Liver (tissue), 3 donors: ENCODE data around the gene CALY.

Experiments used
- ATF3 ChIP-seq: IDR thresholded peaks from 2 replicates; pipeline ENCODE4 v1.6.1; 2016; ENCODE audit warnings: antibody characterized with exemption
- CTCF ChIP-seq: fragments of 150-350 bp; IDR thresholded peaks from 2 replicates; pipeline ENCODE4 v1.5.1; 2017; ENCODE audit warnings: improper control_type of control experiment, low read depth, low read length; ENCODE audit not compliant: missing input control
- EGR1 ChIP-seq, 2 donors: IDR thresholded peaks; 2 replicates each; pipeline ENCODE4 v1.6.1; 2016 to 2018; ENCODE audit warnings: antibody characterized with exemption in 2 of 2, low read depth in 2 of 2
- FOXA1 ChIP-seq: IDR thresholded peaks from 2 replicates; pipeline ENCODE4 v1.6.1; 2016; ENCODE audit warnings: antibody characterized with exemption
- MAX ChIP-seq: IDR thresholded peaks from 2 replicates; pipeline ENCODE4 v1.6.1; 2016; ENCODE audit warnings: antibody characterized with exemption
- RAD21 ChIP-seq, 2 donors: IDR thresholded peaks; 2 replicates each; pipeline ENCODE4 v1.6.1; 2016; ENCODE audit warnings: antibody characterized with exemption in 2 of 2, mild to moderate bottlenecking in 2 of 2
- REST ChIP-seq: IDR thresholded peaks from 2 replicates; pipeline ENCODE4 v1.6.1; 2016; ENCODE audit warnings: antibody characterized with exemption, mild to moderate bottlenecking
- SP1 ChIP-seq: IDR thresholded peaks from 2 replicates; pipeline ENCODE4 v1.6.1; 2018; ENCODE audit warnings: antibody characterized with exemption, mild to moderate bottlenecking
- donor health status: healthy.
- donor health status: healthy.

- TF ChIP-seq CTCF (no peak), FOXA1 (no peak), EGR1 (IDR thresholded peaks at IDR 0.05; ENCODE audit: low read depth in 2 of 2) (no peak), ATF3 (no peak), RAD21 (IDR thresholded peaks at IDR 0.05) (no peak), REST (no peak), MAX (no peak), SP1 (no peak)
Observed at GRCh38 chr10:133313192-133313591, 23.5 kb downstream of the CALY start.
